Measurements from ENCODE around the gene SMAD3.

DNA sequence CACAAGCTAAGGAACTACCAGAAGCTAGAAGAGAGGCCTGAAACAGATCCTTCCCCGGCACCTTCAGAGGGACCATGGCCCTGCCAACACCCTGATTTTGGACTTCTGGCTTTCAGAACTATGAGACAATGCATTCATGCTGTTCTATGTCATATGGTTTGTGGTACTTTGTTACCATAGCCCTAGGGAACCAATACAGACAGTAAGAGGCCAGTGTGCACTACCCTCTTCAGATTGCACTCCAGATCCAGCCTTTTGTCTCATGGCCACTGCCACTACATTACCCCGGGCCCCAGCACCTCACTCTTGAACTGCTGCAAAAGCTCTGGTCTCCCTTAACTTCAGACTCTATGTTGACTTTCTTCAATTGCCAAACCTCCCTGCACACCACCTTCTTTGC lies 165.1 kb downstream of the SMAD3 start:
- TF ChIP-seq SUZ12 (IDR thresholded peaks at IDR 0.05; ENCODE audit: extremely low read depth, insufficient read depth, insufficient read length) (no peak), YY1 (IDR thresholded peaks at IDR 0.05; ENCODE audit: insufficient read depth, insufficient read length) (no peak), ZNF274 (IDR thresholded peaks at IDR 0.05; ENCODE audit: low read depth, low read length) (no peak)
